ENCODE data around the gene GTF2IRD1.

The GTF2IRD1 gene

DNA sequence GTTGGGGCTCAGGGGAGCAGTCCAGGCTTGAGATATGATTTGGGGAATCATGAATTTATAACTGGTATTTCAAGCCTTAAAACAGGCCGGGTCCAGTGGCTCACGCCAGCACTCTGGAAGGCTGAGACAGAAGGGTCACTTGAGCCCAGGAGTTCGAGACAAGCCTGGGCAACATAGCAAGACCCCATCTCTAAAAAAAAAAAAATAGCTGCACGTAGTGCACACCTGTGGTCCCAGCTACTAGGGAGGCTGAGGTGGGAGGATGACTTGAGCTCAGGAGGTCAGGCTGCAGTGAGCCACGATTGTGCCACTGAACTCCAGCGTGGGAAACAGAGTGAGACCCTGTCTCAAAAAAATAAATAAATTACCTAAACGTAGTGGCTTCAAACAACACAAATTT lies 122.1 kb downstream of the GTF2IRD1 start:
- no peaks in the 10 kb centered on the region for H3K79me2 ChIP-seq (ENCODE audit: insufficient read depth, low read length)
- H3F3A ChIP-seq (ENCODE audit: insufficient read depth, low read length) = no peaks in the 10 kb centered on the region
- H3K4me3 ChIP-seq (ENCODE audit: low read depth, low read length, poor library complexity, severe bottlenecking) = no peak overlapping the region
- no peak overlapping the region for H3K4me2 ChIP-seq (ENCODE audit: low read length)
- H4K20me1 ChIP-seq (ENCODE audit: insufficient read depth, low read length) = no peaks in the 10 kb centered on the region
- TF ChIP-seq, protein P1, sequence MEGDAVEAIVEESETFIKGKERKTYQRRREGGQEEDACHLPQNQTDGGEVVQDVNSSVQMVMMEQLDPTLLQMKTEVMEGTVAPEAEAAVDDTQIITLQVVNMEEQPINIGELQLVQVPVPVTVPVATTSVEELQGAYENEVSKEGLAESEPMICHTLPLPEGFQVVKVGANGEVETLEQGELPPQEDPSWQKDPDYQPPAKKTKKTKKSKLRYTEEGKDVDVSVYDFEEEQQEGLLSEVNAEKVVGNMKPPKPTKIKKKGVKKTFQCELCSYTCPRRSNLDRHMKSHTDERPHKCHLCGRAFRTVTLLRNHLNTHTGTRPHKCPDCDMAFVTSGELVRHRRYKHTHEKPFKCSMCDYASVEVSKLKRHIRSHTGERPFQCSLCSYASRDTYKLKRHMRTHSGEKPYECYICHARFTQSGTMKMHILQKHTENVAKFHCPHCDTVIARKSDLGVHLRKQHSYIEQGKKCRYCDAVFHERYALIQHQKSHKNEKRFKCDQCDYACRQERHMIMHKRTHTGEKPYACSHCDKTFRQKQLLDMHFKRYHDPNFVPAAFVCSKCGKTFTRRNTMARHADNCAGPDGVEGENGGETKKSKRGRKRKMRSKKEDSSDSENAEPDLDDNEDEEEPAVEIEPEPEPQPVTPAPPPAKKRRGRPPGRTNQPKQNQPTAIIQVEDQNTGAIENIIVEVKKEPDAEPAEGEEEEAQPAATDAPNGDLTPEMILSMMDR (IDR thresholded peaks at IDR 0.05; ENCODE audit: low read length) = no peak
- no peak for TF ChIP-seq EZH2 (IDR thresholded peaks at IDR 0.05; ENCODE audit: borderline replicate concordance, low read length)
- no peak overlapping the region for H3K27ac ChIP-seq (ENCODE audit: low read depth, low read length, poor library complexity, severe bottlenecking)
- no peaks in the 10 kb centered on the region for H3K4me1 ChIP-seq (ENCODE audit: insufficient read depth, low read length, severe bottlenecking)
- no peaks in the 10 kb centered on the region for H3K36me3 ChIP-seq (ENCODE audit: insufficient read depth, low read length)
- no peaks in the 10 kb centered on the region for H3K9me2 ChIP-seq (ENCODE audit: low read depth, low read length)
- no peak overlapping the region for H3K9ac ChIP-seq (ENCODE audit: low read length)
- H3K27me3 ChIP-seq (ENCODE audit: insufficient read depth, low read length) = peaks cover 24% of the 10 kb centered on the region; the same call in 1 of the 2 replicates
- no peaks in the 10 kb centered on the region for H3K9me3 ChIP-seq (ENCODE audit: low read length)
- no peak overlapping the region for H2AFZ ChIP-seq (ENCODE audit: low read length)

DNA sequence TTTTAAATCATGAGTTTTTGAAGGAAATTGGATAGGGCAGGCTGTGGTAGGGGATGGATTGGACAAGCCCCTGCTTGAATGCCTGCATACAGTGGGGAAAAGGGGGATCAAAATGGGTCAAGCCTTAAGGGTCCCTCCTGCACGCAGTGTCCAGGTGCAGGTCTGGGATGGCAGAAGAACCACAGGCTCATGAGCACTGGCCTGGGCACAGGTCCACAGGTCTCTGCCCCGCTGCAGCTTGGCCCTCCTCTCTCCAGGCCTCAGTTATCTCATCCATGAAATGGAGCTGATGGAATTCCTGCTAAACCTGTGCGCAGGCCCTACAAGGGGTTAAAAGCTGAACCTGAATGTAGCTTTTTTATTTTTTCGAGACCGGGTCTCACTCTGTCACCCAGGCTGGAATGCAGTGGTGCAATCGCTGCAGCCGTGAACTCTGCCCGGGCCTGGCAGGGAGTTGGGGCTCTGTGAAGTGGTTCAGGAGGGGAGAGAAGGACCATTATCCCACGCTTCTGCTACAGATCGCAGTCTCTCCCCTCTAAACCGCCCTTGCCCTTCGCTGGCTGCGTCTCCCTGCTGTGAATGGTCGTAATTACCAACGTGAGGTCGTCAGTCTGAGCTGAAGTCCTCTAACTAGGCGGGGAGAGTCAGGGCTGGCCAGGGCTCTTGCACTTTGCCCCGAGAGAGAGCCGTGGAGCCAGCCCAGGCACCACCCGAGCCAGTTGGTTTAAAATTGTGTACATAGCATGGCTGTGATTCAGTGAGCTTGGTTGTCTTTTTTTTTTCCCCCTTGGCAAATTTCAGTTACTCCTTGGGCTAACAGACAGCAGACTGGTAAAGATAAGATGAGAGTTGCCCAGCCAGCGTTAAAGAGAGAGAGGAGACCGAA lies 126.3 kb downstream of the GTF2IRD1 start:
- Histone ChIP-seq H3K4me2 (ENCODE audit: low read length) (no peak overlapping the region), H3K4me1 (ENCODE audit: insufficient read depth, low read length, severe bottlenecking) (no peaks in the 10 kb centered on the region), H3K9ac (ENCODE audit: low read length) (no peak overlapping the region)

DNA sequence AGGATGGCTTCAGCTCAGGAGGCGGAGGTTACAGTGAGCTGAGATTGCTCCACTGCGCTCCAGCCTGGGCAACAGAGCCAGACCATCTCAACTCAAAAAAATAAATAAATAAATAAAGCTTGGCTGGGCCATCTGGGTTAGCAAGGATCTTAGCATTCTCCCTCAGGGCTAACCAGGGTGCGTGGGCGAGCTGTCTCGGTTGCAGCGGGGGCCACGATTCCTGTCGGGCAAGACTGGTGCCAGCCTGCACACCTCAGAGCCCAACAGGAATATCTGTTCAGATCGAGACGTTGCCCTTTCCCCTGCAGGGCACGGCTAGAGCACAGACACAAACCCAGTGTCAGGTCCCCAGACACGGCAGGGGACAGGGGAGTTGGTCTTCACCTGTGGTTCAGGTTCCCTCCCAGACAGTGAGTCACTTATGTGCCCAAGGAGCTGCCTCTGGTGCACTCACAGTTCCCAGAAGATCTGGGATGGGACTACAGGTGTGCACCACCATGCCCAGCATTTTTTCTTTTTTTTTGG lies 128.3 kb downstream of the GTF2IRD1 start:
- no peak for TF ChIP-seq EZH2 (IDR thresholded peaks at IDR 0.05; ENCODE audit: borderline replicate concordance, low read length)
- TF ChIP-seq, protein P1 (IDR thresholded peaks at IDR 0.05; ENCODE audit: low read length) = no peak
- no peaks in the 10 kb centered on the region for H3F3A ChIP-seq (ENCODE audit: insufficient read depth, low read length)
- H3K36me3 ChIP-seq (ENCODE audit: insufficient read depth, low read length) = no peaks in the 10 kb centered on the region
- no peak overlapping the region for H3K9ac ChIP-seq (ENCODE audit: low read length)
- H3K27ac ChIP-seq (ENCODE audit: low read depth, low read length, poor library complexity, severe bottlenecking) = no peak overlapping the region
- peaks cover 4% of the 10 kb centered on the region; the same call in 1 of the 2 replicates for H3K27me3 ChIP-seq (ENCODE audit: insufficient read depth, low read length)
- no peaks in the 10 kb centered on the region for H4K20me1 ChIP-seq (ENCODE audit: insufficient read depth, low read length)
- H3K79me2 ChIP-seq (ENCODE audit: insufficient read depth, low read length) = no peaks in the 10 kb centered on the region
- H3K9me2 ChIP-seq (ENCODE audit: low read depth, low read length) = no peaks in the 10 kb centered on the region
- no peak overlapping the region for H3K4me3 ChIP-seq (ENCODE audit: low read depth, low read length, poor library complexity, severe bottlenecking)
- no peak overlapping the region for H2AFZ ChIP-seq (ENCODE audit: low read length)
- no peaks in the 10 kb centered on the region for H3K9me3 ChIP-seq (ENCODE audit: low read length)
- H3K4me2 ChIP-seq (ENCODE audit: low read length) = no peak overlapping the region
- peaks cover 2% of the 10 kb centered on the region for H3K4me1 ChIP-seq (ENCODE audit: insufficient read depth, low read length, severe bottlenecking)

More for the DNA sequence above, 126.3 kb downstream of the GTF2IRD1 start:
- Histone ChIP-seq H2AFZ (ENCODE audit: low read length) (no peak overlapping the region), H3F3A (ENCODE audit: insufficient read depth, low read length) (no peaks in the 10 kb centered on the region), H4K20me1 (ENCODE audit: insufficient read depth, low read length) (no peaks in the 10 kb centered on the region), H3K27me3 (ENCODE audit: insufficient read depth, low read length) (peaks cover 13% of the 10 kb centered on the region; the same call in 1 of the 2 replicates), H3K36me3 (ENCODE audit: insufficient read depth, low read length) (no peaks in the 10 kb centered on the region), H3K9me2 (ENCODE audit: low read depth, low read length) (no peaks in the 10 kb centered on the region), H3K79me2 (ENCODE audit: insufficient read depth, low read length) (no peaks in the 10 kb centered on the region), H3K9me3 (ENCODE audit: low read length) (no peaks in the 10 kb centered on the region), H3K4me3 (ENCODE audit: low read depth, low read length, poor library complexity, severe bottlenecking) (no peak overlapping the region), H3K27ac (ENCODE audit: low read depth, low read length, poor library complexity, severe bottlenecking) (no peak overlapping the region)
- TF ChIP-seq, protein P1 (IDR thresholded peaks at IDR 0.05; ENCODE audit: low read length) = no peak
